GM13977 (cell line): Measurements from ENCODE around the gene SIRT2.

Source experiments
- DNase-seq: peaks from one replicate; pipeline ENCODE4 v3.0.0; 2012; ENCODE audit warnings: low spot score
- in situ Hi-C: fragments of 300-500 bp; cut with MboI; formaldehyde crosslinking; loops from one replicate; pipeline ENCODE4 v1.12.0; 2022; ENCODE audit warnings: low sequenced_read_pairs, low pct_unique_long_range_greater_than_20kb, mixed read lengths, inconsistent platforms; ENCODE audit not compliant: unreplicated experiment
- TF ChIP-seq, protein P1 (sequence below): IDR thresholded peaks from 2 replicates; pipeline ENCODE4 v1.5.1; 2012; ENCODE audit warnings: mild to moderate bottlenecking, control low read depth; ENCODE audit not compliant: insufficient read depth; ENCODE audit errors: extremely low read depth, missing control alignments

Gene SIRT2

DNA sequence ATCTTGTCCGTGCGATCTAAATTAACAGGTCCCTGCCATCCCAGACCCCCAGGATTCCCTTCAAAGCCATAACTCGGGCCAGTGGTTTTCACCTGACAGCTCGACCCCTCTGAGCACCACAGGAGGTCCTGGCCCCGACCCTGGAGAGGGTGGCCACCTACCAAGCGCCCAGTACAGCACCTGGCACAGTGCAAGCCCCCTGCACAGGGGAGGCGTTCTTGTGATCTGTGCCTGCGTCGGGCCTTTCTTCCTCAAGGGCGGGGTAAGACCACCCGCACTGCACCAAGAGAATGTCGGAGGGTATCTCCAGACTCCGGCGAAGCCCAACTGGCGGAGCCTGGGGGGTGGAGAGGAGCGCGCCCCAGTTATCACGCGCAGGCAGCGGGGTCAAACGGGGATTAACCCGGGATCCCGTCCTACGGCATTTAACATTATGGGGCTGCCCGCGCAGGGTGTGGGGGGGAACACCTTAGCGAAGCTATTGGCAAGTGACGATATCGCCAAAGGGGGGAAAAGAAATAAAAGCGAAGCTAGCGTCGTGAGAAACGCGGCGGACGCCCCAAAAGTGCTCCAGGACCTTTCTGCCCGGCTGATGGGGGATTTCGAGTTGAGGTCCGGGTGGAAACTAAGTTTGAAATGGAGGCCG is 48.3 kb downstream of the SIRT2 start:
- in situ Hi-C loops: no loop called here
- TF ChIP-seq, protein P1, sequence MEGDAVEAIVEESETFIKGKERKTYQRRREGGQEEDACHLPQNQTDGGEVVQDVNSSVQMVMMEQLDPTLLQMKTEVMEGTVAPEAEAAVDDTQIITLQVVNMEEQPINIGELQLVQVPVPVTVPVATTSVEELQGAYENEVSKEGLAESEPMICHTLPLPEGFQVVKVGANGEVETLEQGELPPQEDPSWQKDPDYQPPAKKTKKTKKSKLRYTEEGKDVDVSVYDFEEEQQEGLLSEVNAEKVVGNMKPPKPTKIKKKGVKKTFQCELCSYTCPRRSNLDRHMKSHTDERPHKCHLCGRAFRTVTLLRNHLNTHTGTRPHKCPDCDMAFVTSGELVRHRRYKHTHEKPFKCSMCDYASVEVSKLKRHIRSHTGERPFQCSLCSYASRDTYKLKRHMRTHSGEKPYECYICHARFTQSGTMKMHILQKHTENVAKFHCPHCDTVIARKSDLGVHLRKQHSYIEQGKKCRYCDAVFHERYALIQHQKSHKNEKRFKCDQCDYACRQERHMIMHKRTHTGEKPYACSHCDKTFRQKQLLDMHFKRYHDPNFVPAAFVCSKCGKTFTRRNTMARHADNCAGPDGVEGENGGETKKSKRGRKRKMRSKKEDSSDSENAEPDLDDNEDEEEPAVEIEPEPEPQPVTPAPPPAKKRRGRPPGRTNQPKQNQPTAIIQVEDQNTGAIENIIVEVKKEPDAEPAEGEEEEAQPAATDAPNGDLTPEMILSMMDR: no peak
- no peak for DNase-seq

DNA sequence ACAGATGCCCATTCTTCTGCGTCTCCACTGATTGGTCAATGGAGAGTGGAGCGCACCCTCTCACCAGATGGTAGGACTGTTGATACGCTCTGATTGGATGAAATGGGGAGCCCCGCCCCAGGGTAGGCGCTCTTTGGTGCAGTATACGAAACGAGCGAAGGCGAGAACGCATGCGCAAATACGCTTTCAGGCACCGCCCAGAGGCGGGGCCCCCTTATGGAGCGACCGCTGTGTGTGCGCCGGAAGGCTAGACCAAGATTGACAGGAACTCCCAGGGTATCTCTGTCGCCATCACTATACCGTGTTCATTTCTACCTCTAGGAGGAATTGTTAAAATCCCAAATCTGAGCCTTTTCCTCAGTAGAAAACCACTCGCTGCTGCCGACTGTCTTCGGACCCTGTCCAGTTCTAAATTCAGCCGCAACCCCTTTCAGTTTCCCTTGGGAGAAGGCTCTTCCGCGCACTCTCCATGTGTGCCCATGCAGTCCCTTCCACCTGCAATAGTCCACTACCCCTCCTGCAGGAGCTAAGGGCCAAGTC is 48.9 kb downstream of the SIRT2 start:
- DNase-seq: peak; percentile 97
- TF ChIP-seq, protein P1: no peak
- in situ Hi-C loops: no loop called here

GRCh38 chr19:38849860-38850435 is 49.5 kb downstream of the SIRT2 start, which contains the start of gene HNRNPL:
TSS of gene HNRNPL (minus strand) at chr19:38849986. CDS start at chr19:38849966, 20 bp downstream.
- TF ChIP-seq, protein P1: peak; percentile 41

GRCh38 chr19:38849147-38849859 is 50.1 kb downstream of the SIRT2 start:
- in situ Hi-C loops: no loop called here
- TF ChIP-seq, protein P1: no peak
- DNase-seq: peak; percentile 98

More at GRCh38 chr19:38849860-38850435, 49.5 kb downstream of the SIRT2 start, which contains the start of gene HNRNPL:
- peak; percentile 97 for DNase-seq
- in situ Hi-C loops: no loop called here

GRCh38 chr19:38848299-38849146 is 50.9 kb downstream of the SIRT2 start:
- in situ Hi-C loops: no loop called here
- DNase-seq: no peak
- TF ChIP-seq, protein P1: no peak

DNA sequence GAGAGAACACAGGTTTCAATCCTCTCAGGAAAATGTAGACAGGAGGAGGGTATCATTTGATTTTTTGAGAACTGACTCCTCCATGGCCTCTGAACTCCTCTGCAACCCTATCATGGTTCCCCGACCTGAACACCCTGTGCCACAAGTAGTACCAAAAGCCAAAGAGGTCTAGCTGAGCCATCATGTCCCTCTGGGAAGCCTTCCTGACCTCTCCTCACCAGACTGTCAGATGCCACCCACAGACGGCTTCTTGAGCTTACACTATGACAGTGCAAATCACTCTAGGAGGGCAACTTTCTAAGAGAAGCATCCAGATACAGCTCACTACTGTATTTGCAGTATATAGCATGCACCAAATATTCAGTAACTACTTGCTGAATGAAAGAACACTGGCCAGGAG is 53.3 kb downstream of the SIRT2 start:
- TF ChIP-seq, protein P1: no peak
- no peak for DNase-seq
- in situ Hi-C loops: no loop called here
